H1 (cell line): Measurements from ENCODE around the gene ARHGAP11B.
A peak's percentile ranks its signal among the peaks of the same experiment; 100 is the strongest.
"Not testable (repeated sequence)": the region's sequence is repeated elsewhere in the genome, so short reads cannot be mapped to it uniquely, and the experiment has no call there.

Experiments used
- CTCF ChIA-PET: fragments of 300-600 bp; sonication (Branson Sonifier 250); formaldehyde crosslinking; loops from one replicate; lab custom pipeline; 2021; ENCODE audit not compliant: partially characterized antibody; lab: Charles Lee
- POLR2A ChIA-PET: fragments of 300-600 bp; sonication (Branson Sonifier 250); formaldehyde crosslinking; loops from one replicate; lab custom pipeline; 2021; ENCODE audit warnings: inconsistent platforms; ENCODE audit not compliant: partially characterized antibody; lab: Charles Lee
- DNase-seq, 2 experiments: peaks; one replicate each; pipeline versions ENCODE4 v3.0.0 to v3.0.0-alpha.2; 2010 to 2022; ENCODE audit warnings: low spot score in 2 of 2, low read depth in 1 of 2, mixed read lengths in 1 of 2
- FAIRE-seq: peaks from 2 replicates; lab custom pipeline; 2011; peaks lifted over from hg19 to GRCh38; lab: Jason Lieb, UNC
- H2AFZ ChIP-seq: 2 replicates; pipeline ENCODE4 v1.8.1; 2012; ENCODE audit warnings: low read length, inconsistent platforms
- H2AK5ac ChIP-seq: 2 replicates; pipeline ENCODE4 v1.6.1; 2013; ENCODE audit warnings: low read depth, low read length
- H2BK120ac ChIP-seq: replicated peaks from 2 replicates; pipeline ENCODE3; 2013; ENCODE audit warnings: low read depth, low read length, inconsistent platforms
- H2BK12ac ChIP-seq: 2 replicates; pipeline ENCODE4 v1.6.1; 2013; ENCODE audit warnings: low read depth, low read length
- H2BK15ac ChIP-seq: 2 replicates; pipeline ENCODE4 v1.6.1; 2013; ENCODE audit warnings: low read length
- H2BK20ac ChIP-seq: 2 replicates; pipeline ENCODE4 v1.6.1; 2013; ENCODE audit warnings: low read length
- H2BK5ac ChIP-seq: 2 replicates; pipeline ENCODE4 v1.6.1; 2013; ENCODE audit warnings: low read depth, low read length
- H3K14ac ChIP-seq: 2 replicates; pipeline ENCODE4 v1.6.1; 2013; ENCODE audit warnings: inconsistent platforms; ENCODE audit not compliant: insufficient read length
- H3K18ac ChIP-seq: 2 replicates; pipeline ENCODE4 v1.6.1; 2013; ENCODE audit warnings: low read length; ENCODE audit errors: extremely low read depth
- H3K23ac ChIP-seq: 2 replicates; pipeline ENCODE4 v1.6.1; 2013; ENCODE audit warnings: inconsistent platforms; ENCODE audit not compliant: insufficient read length
- H3K23me2 ChIP-seq: 2 replicates; pipeline ENCODE4 v1.6.1; 2013; ENCODE audit warnings: low read depth, low read length
- H3K27ac ChIP-seq: 2 replicates; pipeline ENCODE4 v1.6.1; 2011; ENCODE audit warnings: low read depth, low read length, inconsistent platforms
- H3K27me3 ChIP-seq, 4 experiments: replicated peaks in 1 of 4; 1 replicate in 1 of 4; 2 replicates in 3 of 4; pipeline versions ENCODE4 v1.6.1 to v1.8.1; 2011 to 2013; ENCODE audit warnings: low read length in 3 of 4, mild to moderate bottlenecking in 3 of 4, inconsistent platforms in 2 of 4, mixed read lengths in 2 of 4, moderate library complexity in 1 of 4; ENCODE audit not compliant: control insufficient read depth in 3 of 4, insufficient read depth in 3 of 4; ENCODE audit errors: extremely low read depth in 1 of 4
- H3K36me3 ChIP-seq, 4 experiments: 2 replicates each; pipeline versions ENCODE4 v1.6.1 to v1.8.1; 2011 to 2013; ENCODE audit warnings: mild to moderate bottlenecking in 4 of 4, low read length in 3 of 4, moderate library complexity in 2 of 4, control low read depth in 1 of 4, inconsistent platforms in 1 of 4; ENCODE audit not compliant: insufficient read depth in 4 of 4, control insufficient read depth in 2 of 4
- H3K4ac ChIP-seq: replicated peaks from 2 replicates; pipeline ENCODE3; 2013; ENCODE audit warnings: low read length, low read depth, mixed read lengths, inconsistent platforms; ENCODE audit not compliant: insufficient read length
- H3K4me1 ChIP-seq, 4 experiments: replicated peaks in 1 of 4; 1 replicate in 1 of 4; 2 replicates in 3 of 4; pipeline versions ENCODE4 v1.6.1 to v1.8.1; 2011 to 2013; ENCODE audit warnings: low read length in 3 of 4, inconsistent platforms in 2 of 4, mixed read lengths in 1 of 4; ENCODE audit not compliant: insufficient read depth in 4 of 4, control insufficient read depth in 3 of 4
- H3K4me2 ChIP-seq, 2 experiments: 2 replicates each; pipeline versions ENCODE4 v1.6.1 to v1.8.1; 2011 to 2013; ENCODE audit warnings: low read depth in 2 of 2, low read length in 2 of 2, control low read depth in 1 of 2, inconsistent platforms in 1 of 2, mild to moderate bottlenecking in 1 of 2; ENCODE audit not compliant: insufficient read depth in 1 of 2
- H3K4me3 ChIP-seq, 4 experiments: fragments of 200-600, 300-600 bp in 1 of 4; sonication (generic), shearing (Covaris generic), sonication (Bioruptor Twin) in 1 of 4; 2 replicates each; pipeline versions ENCODE4 v1.5.1 to v1.8.1; 2011 to 2016; ENCODE audit warnings: low read length in 4 of 4, low read depth in 3 of 4, control low read depth in 2 of 4, inconsistent platforms in 2 of 4, mild to moderate bottlenecking in 2 of 4, mixed read lengths in 1 of 4, moderate library complexity in 1 of 4; ENCODE audit not compliant: insufficient read depth in 2 of 4; ENCODE audit errors: extremely low read depth in 1 of 4
- H3K56ac ChIP-seq: replicated peaks from 2 replicates; pipeline ENCODE3; 2013; ENCODE audit warnings: low read depth, mild to moderate bottlenecking, mixed read lengths, low read length, inconsistent platforms; ENCODE audit not compliant: insufficient read length
- H3K79me1 ChIP-seq: 2 replicates; pipeline ENCODE4 v1.6.1; 2013; ENCODE audit warnings: low read depth, low read length, control low read depth
- H3K79me2 ChIP-seq, 2 experiments: 2 replicates each; pipeline versions ENCODE4 v1.6.1 to v1.8.1; 2012 to 2013; ENCODE audit warnings: low read length in 2 of 2, mild to moderate bottlenecking in 2 of 2, inconsistent platforms in 1 of 2; ENCODE audit not compliant: insufficient read depth in 2 of 2, control insufficient read depth in 1 of 2
- H3K9ac ChIP-seq, 4 experiments: replicated peaks in 1 of 4; 1 replicate in 1 of 4; 2 replicates in 3 of 4; pipeline versions ENCODE4 v1.6.1 to v1.8.1; 2011 to 2013; ENCODE audit warnings: low read depth in 3 of 4, low read length in 3 of 4, control low read depth in 2 of 4, mild to moderate bottlenecking in 2 of 4, moderate library complexity in 2 of 4, inconsistent platforms in 1 of 4; ENCODE audit errors: extremely low read depth in 1 of 4
- H3K9me3 ChIP-seq, 2 experiments: 2 replicates each; pipeline versions ENCODE4 v1.6.1 to v1.8.1; 2012 to 2013; ENCODE audit warnings: mild to moderate bottlenecking in 2 of 2, moderate library complexity in 2 of 2, control low read depth in 1 of 2, inconsistent platforms in 1 of 2, low read depth in 1 of 2, low read length in 1 of 2, mixed read lengths in 1 of 2; ENCODE audit not compliant: insufficient read depth in 2 of 2
- H4K20me1 ChIP-seq, 2 experiments: replicated peaks in 1 of 2; 2 replicates each; pipeline versions ENCODE3 to v1.8.1; 2011 to 2013; ENCODE audit warnings: inconsistent platforms in 2 of 2, low read length in 2 of 2, mild to moderate bottlenecking in 1 of 2; ENCODE audit not compliant: insufficient read depth in 2 of 2, control insufficient read depth in 1 of 2
- H4K5ac ChIP-seq: 2 replicates; pipeline ENCODE4 v1.6.1; 2013; ENCODE audit warnings: low read length, low read depth, mixed read lengths, inconsistent platforms; ENCODE audit not compliant: insufficient read length
- H4K8ac ChIP-seq: 2 replicates; pipeline ENCODE4 v1.8.0; 2013; ENCODE audit warnings: mild to moderate bottlenecking, moderate library complexity, low read length, inconsistent platforms; ENCODE audit not compliant: insufficient read depth; ENCODE audit errors: extremely low read depth
- H4K91ac ChIP-seq: replicated peaks from 2 replicates; pipeline ENCODE3; 2013; ENCODE audit warnings: low read length, mixed read lengths, inconsistent platforms; ENCODE audit not compliant: insufficient read length
- SIN3A ChIP-seq, 2 experiments: IDR thresholded peaks in 1 of 2; conservative IDR thresholded peaks in 1 of 2; 2 replicates each; pipeline ENCODE4 v1.6.1; 2011 to 2012; ENCODE audit warnings: low read length in 2 of 2, improper control_type of control experiment in 1 of 2, low read depth in 1 of 2, mild to moderate bottlenecking in 1 of 2
- WGBS, 2 experiments: shearing (Covaris generic) in 1 of 2; methylation state at CpG; one replicate each; pipeline versions ENCODE4 v1.1.6 to v1.1.7; 2013 to 2015; ENCODE audit warnings: low lambda C conversion rate in 2 of 2, mixed read lengths in 2 of 2, inconsistent platforms in 1 of 2, low coverage in 1 of 2, missing lambda C conversion rate in 1 of 2; ENCODE audit not compliant: insufficient replicate concordance in 2 of 2, insufficient coverage in 1 of 2, insufficient read length in 1 of 2; ENCODE audit errors: extremely low coverage in 1 of 2, missing lambda C conversion rate in 1 of 2; 5-methylcytosine and 5-hydroxymethylcytosine counted together

The ARHGAP11B gene

GRCh38 chr15:30626632-30627031, 704 bp downstream of the ARHGAP11B start:
- H2AFZ ChIP-seq, H3K27ac ChIP-seq, H3K23ac ChIP-seq, CTCF ChIA-PET, H4K5ac ChIP-seq, H4K20me1 ChIP-seq, H2BK12ac ChIP-seq, H3K18ac ChIP-seq, H3K23me2 ChIP-seq, H3K14ac ChIP-seq, H2AK5ac ChIP-seq, H3K9me3 ChIP-seq, DNase-seq, H4K8ac ChIP-seq, H3K4me1 ChIP-seq, H2BK20ac ChIP-seq, POLR2A ChIA-PET, H2BK5ac ChIP-seq, H3K36me3 ChIP-seq, H3K27me3 ChIP-seq, FAIRE-seq, H3K4ac ChIP-seq, H2BK120ac ChIP-seq, H3K79me1 ChIP-seq, H4K91ac ChIP-seq, H2BK15ac ChIP-seq, H3K56ac ChIP-seq: not testable (repeated sequence)
- Histone ChIP-seq H3K79me2 (peaks cover 0 to 41% of the 10 kb centered on the region in 2 experiments; a peak in 3 of 4 replicates), H3K4me2 (peak overlapping the region; percentile 60 to 68), H3K4me3 (peak overlapping the region; percentile 73 to 95 (median 79)), H3K9ac (peak overlapping the region in 3 of 4 experiments; percentile 67 to 93 (median 73); a peak in 3 of 7 replicates)
- 3% methylated on average over 13 of the region's 20 CpGs; no CpG with 5 or more reads in 1 of the 2 experiments for WGBS, 2 experiments
- 0 out of 4 replicates have a peak, but pooled peaks of 1 of the 2 experiments have one; percentile 3 for TF ChIP-seq SIN3A (conservative IDR thresholded peaks at IDR 0.05 in 1 of 2, IDR thresholded peaks at IDR 0.05 in 1 of 2; ENCODE audit: low read depth in 1 of 2, low read length in 2 of 2)
